K562 (cell line): ENCODE results near the gene RBBP7. TPM values are rescaled to one million over a fixed set of nuclear protein-coding genes. Genes with fewer than 3 reads are reported as not detected.

ENCODE experiments used
- ATAC-seq: fragments of 200-7000 bp; cut with Tn5 transposase; 3 replicates; pipeline ENCODE4 v1.9.1; 2020; ENCODE audit warnings: moderate library complexity
- BruUV-seq: library from RNA; stranded (reverse); fragments of 400-500 nt; replicated peaks from 2 replicates; lab custom pipeline; 2021; lab: Mats Ljungman, UMichigan
- CTCF ChIA-PET: fragments of 300-600 bp; formaldehyde crosslinking; extraction: SDS; loops from one replicate; lab custom pipeline; 2021; ENCODE audit warnings: low intra/inter-chr PET ratio; lab: Yijun Ruan, JAX
- POLR2A ChIA-PET: fragments of 300-600, 350-650 bp; sonication (Branson Sonifier 250); formaldehyde crosslinking; extraction: SDS; loops from one replicate; lab custom pipeline; 2021; ENCODE audit warnings: antibody characterized with exemption, inconsistent platforms; lab: Yijun Ruan, JAX
- DNase-seq, 4 experiments: peaks; one replicate each; pipeline versions ENCODE4 v3.0.0 to v3.0.0-alpha.2; 2011 to 2018; ENCODE audit warnings: low spot score in 3 of 4, mixed read lengths in 3 of 4; ENCODE audit errors: extremely low read depth in 1 of 4
- FAIRE-seq: peaks from 2 replicates; lab custom pipeline; 2011; peaks lifted over from hg19 to GRCh38; lab: Jason Lieb, UNC
- H2AFZ ChIP-seq: 2 replicates; pipeline ENCODE4 v1.6.0; 2011; ENCODE audit warnings: low read depth, low read length, control low read depth, inconsistent platforms
- H3K27ac ChIP-seq: fragments of 200-600 bp; 3 replicates; pipeline ENCODE4 v1.8.0; 2011; ENCODE audit warnings: low read depth, mild to moderate bottlenecking, control low read depth, inconsistent platforms, low read length, moderate library complexity, mixed read lengths; ENCODE audit errors: extremely low read depth
- H3K27me3 ChIP-seq, 2 experiments: fragments of 300-600 bp in 1 of 2; 2 replicates in 1 of 2; 3 replicates in 1 of 2; pipeline versions ENCODE4 v1.6.0 to v1.8.0; 2011; ENCODE audit warnings: inconsistent platforms in 2 of 2, low read length in 2 of 2, mild to moderate bottlenecking in 1 of 2, mixed read lengths in 1 of 2, moderate library complexity in 1 of 2; ENCODE audit not compliant: control insufficient read depth in 2 of 2, insufficient read depth in 2 of 2
- H3K36me3 ChIP-seq: fragments of 300-600 bp; 3 replicates; pipeline ENCODE4 v1.8.0; 2011; ENCODE audit warnings: mild to moderate bottlenecking, low read length, inconsistent platforms; ENCODE audit not compliant: control insufficient read depth, insufficient read depth
- H3K4me1 ChIP-seq, 2 experiments: fragments of 200-600 bp in 1 of 2; replicated peaks in 1 of 2; 2 replicates in 1 of 2; 3 replicates in 1 of 2; pipeline versions ENCODE4 v1.5.1 to v1.8.0; 2011; ENCODE audit warnings: inconsistent platforms in 2 of 2, low read length in 2 of 2, mild to moderate bottlenecking in 1 of 2, mixed read lengths in 1 of 2, moderate library complexity in 1 of 2; ENCODE audit not compliant: control insufficient read depth in 2 of 2, insufficient read depth in 2 of 2
- H3K4me2 ChIP-seq: 2 replicates; pipeline ENCODE4 v1.6.1; 2011; ENCODE audit warnings: low read length, control low read depth, inconsistent platforms, mixed read lengths; ENCODE audit not compliant: insufficient read depth
- H3K4me3 ChIP-seq: fragments of 200-600 bp; sonication (generic), shearing (Covaris generic); 2 replicates; pipeline ENCODE4 v1.5.1; 2016; ENCODE audit warnings: control low read depth, inconsistent platforms
- H3K79me2 ChIP-seq: fragments of 200-600 bp; 3 replicates; pipeline ENCODE4 v1.8.0; 2011; ENCODE audit warnings: low read length, inconsistent platforms; ENCODE audit not compliant: control insufficient read depth, insufficient read depth
- H3K9ac ChIP-seq, 2 experiments: 2 replicates each; pipeline versions ENCODE4 v1.6.0 to v1.6.1; 2011; ENCODE audit warnings: low read depth in 2 of 2, low read length in 2 of 2, control low read depth in 1 of 2, inconsistent platforms in 1 of 2, mild to moderate bottlenecking in 1 of 2, mixed read lengths in 1 of 2; ENCODE audit not compliant: insufficient read depth in 1 of 2
- H3K9me1 ChIP-seq: one replicate; pipeline ENCODE4 v1.6.0; 2011; ENCODE audit warnings: inconsistent platforms, mild to moderate bottlenecking, low read length, moderate library complexity; ENCODE audit not compliant: control insufficient read depth, insufficient read depth
- H3K9me3 ChIP-seq: replicated peaks from 2 replicates; pipeline ENCODE4 v1.5.1; 2011; ENCODE audit warnings: low read depth, low read length, inconsistent platforms; ENCODE audit not compliant: control insufficient read depth, insufficient read depth
- H4K20me1 ChIP-seq: replicated peaks from 2 replicates; pipeline ENCODE4 v1.6.1; 2011; ENCODE audit warnings: low read length, inconsistent platforms, mixed read lengths; ENCODE audit not compliant: control insufficient read depth, insufficient read depth
- ARID3B ChIP-seq: fragments of 250-450 bp; sonication (Bioruptor Pico); IDR thresholded peaks from 2 replicates; pipeline ENCODE4 v1.4.0; 2020; ENCODE audit warnings: borderline replicate concordance
- BCLAF1 ChIP-seq, 2 experiments: fragments of 450-650 bp in 1 of 2; IDR thresholded peaks; 2 replicates each; pipeline ENCODE4 v1.6.1; 2011 to 2017; ENCODE audit warnings: low read depth in 2 of 2, antibody characterized with exemption in 1 of 2, borderline replicate concordance in 1 of 2, low read length in 1 of 2, mild to moderate bottlenecking in 1 of 2, mixed read lengths in 1 of 2; ENCODE audit not compliant: control insufficient read depth in 1 of 2
- SOX6 ChIP-seq: fragments of 450-650 bp; IDR thresholded peaks from 2 replicates; pipeline ENCODE4 v1.6.1; 2014; ENCODE audit warnings: mild to moderate bottlenecking
- TEAD2 ChIP-seq: fragments of 450-650 bp; IDR thresholded peaks from 2 replicates; pipeline ENCODE4 v1.6.1; 2016; ENCODE audit warnings: missing genetic modification characterization, control low read depth, missing compliant biosample characterization
- ZNF134 ChIP-seq: fragments of 250-450 bp; sonication (Bioruptor Pico); conservative IDR thresholded peaks from 2 replicates; pipeline ENCODE4 v1.4.0; 2020
- ZNF24 ChIP-seq: fragments of 450-650 bp; IDR thresholded peaks from 2 replicates; pipeline ENCODE4 v1.6.1; 2016
- WGBS: fragments of 100-300 bp; shearing (Covaris generic); methylation state at CpG from one replicate; pipeline ENCODE4 v1.1.6; 2016; ENCODE audit warnings: low coverage, mixed read lengths; ENCODE audit not compliant: insufficient coverage; ENCODE audit errors: missing lambda C conversion rate; 5-methylcytosine and 5-hydroxymethylcytosine counted together
- in situ Hi-C: fragments of 300-500 bp; cut with MboI; formaldehyde crosslinking; loops from 4 replicates; pipeline ENCODE4 v1.15.0; 2018; ENCODE audit warnings: inconsistent platforms, mixed read lengths
- intact Hi-C: fragments of 100-400 bp; cut with micrococcal nuclease; formaldehyde crosslinking; loops from 2 replicates; pipeline ENCODE4 v1.14.2; 2022
- polyA plus RNA-seq, 8 experiments: library from polyadenylated mRNA; depleted of rRNA in 4 of 8; stranded (reverse) in 5 of 8; unstranded in 3 of 8; fragments of >200 nt; fragmentation: Nextera tagmentation in 2 of 8; fragmentation: Illumina TruSeq in 1 of 8; extraction: Ambion mirVana in 2 of 8; extraction: Trizol in 1 of 8; gene quantifications; 2 replicates each; pipeline versions ENCODE4 v1.2.1 to v1.2.3, GENCODE V29; 2011 to 2014; ENCODE audit warnings: inconsistent platforms in 1 of 8, missing spikeins in 1 of 8
- total RNA-seq, 7 experiments: library from RNA; depleted of rRNA in 6 of 7; stranded (reverse); fragments of >200 nt in 6 of 7; fragmentation: Illumina TruSeq in 2 of 7; extraction: Trizol in 2 of 7; gene quantifications; 2 replicates each; pipeline versions ENCODE4 v1.2.1 to v1.2.3, GENCODE V29; 2011 to 2021; ENCODE audit warnings: low replicate concordance in 1 of 7

The RBBP7 gene
- total and polyA plus RNA-seq, 9 of the 15 experiments (the other 6 are each of a cell fraction or from before 2014, with no cell fraction given) = 79.0 to 364 (median 182) TPM

GRCh38 chrX:16853537-16853936, 16.6 kb downstream of the RBBP7 start (continued):
- TF ChIP-seq BCLAF1 (IDR thresholded peaks at IDR 0.05; ENCODE audit: borderline replicate concordance in 1 of 2, control insufficient read depth in 1 of 2, low read depth in 2 of 2, low read length in 1 of 2) (no peak), TEAD2 (tag) (no peak), ZNF24 (no peak), SOX6 (no peak)

GRCh38 chrX:16852617-16853179, 17.5 kb downstream of the RBBP7 start:
- H3K9me1 ChIP-seq = no peaks in the 10 kb centered on the region
- no peak overlapping the region for H3K27ac ChIP-seq
- DNase-seq (no peak), ATAC-seq (no peak), FAIRE-seq (no peak)
- no peaks in the 10 kb centered on the region; a peak in 1 of 5 replicates for H3K4me1 ChIP-seq
- TF ChIP-seq ARID3B (CRISPR knock-in tag) = no peak
- no peak for TF ChIP-seq ZNF134 (CRISPR knock-in tag)
- peaks cover 97% of the 10 kb centered on the region for H3K36me3 ChIP-seq
- no peak overlapping the region for H3K4me3 ChIP-seq
- no peak overlapping the region for H3K9ac ChIP-seq
- no peak overlapping the region for H3K4me2 ChIP-seq
- intact Hi-C loops = no loop called here
- no peaks in the 10 kb centered on the region for H4K20me1 ChIP-seq
- H3K27me3 ChIP-seq = no peaks in the 10 kb centered on the region
- H3K79me2 ChIP-seq = peaks cover 25% of the 10 kb centered on the region
- CTCF ChIA-PET = no interaction called here
- 94% methylated on average over 11 of the region's 12 CpGs for WGBS
- in situ Hi-C loops = no loop called here
- BruUV-seq = TSS peak; percentile 22
- no peaks in the 10 kb centered on the region for H3K9me3 ChIP-seq
- H2AFZ ChIP-seq = no peak overlapping the region
- POLR2A ChIA-PET = interaction anchor here (1.3 kb wide), 1 partner anchor 20 kb away, joined by 3 read pairs; no protein-coding TSS in a partner anchor
